Measurements from ENCODE around the gene GIPC2. TPM values are rescaled to one million over a fixed set of nuclear protein-coding genes. Genes with fewer than 3 reads are reported as not detected.

GIPC2 gene
- total and polyA plus RNA-seq, 9 of the 15 experiments (the other 6 are each of a cell fraction or from before 2014, with no cell fraction given), result 0.01 to 0.05 (median 0.04) TPM; not detected in 3

DNA sequence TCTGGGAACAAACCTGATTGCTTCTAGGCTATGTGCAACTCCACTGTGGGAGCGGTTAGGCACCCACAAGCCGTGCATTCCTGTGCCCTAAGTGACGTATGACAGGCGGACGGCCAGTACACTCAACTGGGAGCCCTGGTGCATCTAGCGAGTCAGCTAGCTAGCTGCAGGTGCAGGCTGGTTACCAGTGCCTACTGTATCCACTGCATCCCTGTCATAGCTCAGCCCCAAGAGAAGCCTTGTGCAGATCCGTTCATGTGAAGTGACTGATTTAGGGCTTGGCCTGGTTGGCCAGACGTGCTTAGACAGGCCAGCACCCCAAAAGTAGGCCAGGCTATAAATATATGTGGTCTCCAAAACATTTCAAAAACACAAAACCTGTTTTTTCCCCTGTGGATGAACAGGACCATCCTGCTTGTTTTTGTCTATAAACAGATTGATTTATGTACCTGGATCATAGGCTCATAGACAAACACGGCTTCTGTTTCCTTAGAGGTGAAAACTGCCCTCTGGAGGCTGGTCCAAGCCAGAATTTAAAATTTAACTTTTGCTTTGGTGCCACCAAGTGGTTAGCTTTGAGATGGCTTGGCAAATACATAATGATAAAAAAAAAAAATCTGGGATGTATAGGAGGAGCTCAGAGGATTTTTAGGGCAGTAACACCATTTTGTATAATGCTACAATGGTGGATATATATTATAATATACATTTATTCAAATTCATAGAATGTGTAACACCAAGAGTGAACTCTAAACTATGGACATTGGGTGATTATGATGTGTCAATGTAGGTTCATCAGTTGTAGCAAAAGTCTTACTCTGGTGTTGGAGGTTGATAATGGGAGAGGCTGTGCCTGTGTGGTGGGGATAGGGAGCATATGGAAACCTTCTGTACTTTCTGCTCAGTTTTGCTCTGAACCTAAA, 68.5 kb downstream of the GIPC2 start (continued):
- no peak for TF ChIP-seq PBX2 (CRISPR knock-in tag; IDR thresholded peaks at IDR 0.05; ENCODE audit: low read depth)
- TF ChIP-seq PBX2 (tag; conservative IDR thresholded peaks at IDR 0.05; ENCODE audit: low read depth), result peak; percentile 91
- TF ChIP-seq FOSL1 (tag; conservative IDR thresholded peaks at IDR 0.05), result no peak
- TF ChIP-seq, protein P1, sequence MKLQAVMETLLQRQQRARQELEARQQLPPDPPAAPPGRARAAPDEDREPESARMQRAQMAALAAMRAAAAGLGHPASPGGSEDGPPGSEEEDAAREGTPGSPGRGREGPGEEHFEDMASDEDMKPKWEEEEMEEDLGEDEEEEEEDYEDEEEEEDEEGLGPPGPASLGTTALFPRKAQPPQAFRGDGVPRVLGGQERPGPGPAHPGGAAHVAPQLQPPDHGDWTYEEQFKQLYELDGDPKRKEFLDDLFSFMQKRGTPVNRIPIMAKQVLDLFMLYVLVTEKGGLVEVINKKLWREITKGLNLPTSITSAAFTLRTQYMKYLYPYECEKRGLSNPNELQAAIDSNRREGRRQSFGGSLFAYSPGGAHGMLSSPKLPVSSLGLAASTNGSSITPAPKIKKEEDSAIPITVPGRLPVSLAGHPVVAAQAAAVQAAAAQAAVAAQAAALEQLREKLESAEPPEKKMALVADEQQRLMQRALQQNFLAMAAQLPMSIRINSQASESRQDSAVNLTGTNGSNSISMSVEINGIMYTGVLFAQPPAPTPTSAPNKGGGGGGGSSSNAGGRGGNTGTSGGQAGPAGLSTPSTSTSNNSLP (IDR thresholded peaks at IDR 0.05; ENCODE audit: borderline replicate concordance, low read depth, low read length), result peak; percentile 68
- peak; percentile 95 for TF ChIP-seq REST (IDR thresholded peaks at IDR 0.05; ENCODE audit: borderline replicate concordance)
- no peak for TF ChIP-seq REST (CRISPR knock-in tag; IDR thresholded peaks at IDR 0.05; ENCODE audit: low read depth)
- TF ChIP-seq, protein P2, sequence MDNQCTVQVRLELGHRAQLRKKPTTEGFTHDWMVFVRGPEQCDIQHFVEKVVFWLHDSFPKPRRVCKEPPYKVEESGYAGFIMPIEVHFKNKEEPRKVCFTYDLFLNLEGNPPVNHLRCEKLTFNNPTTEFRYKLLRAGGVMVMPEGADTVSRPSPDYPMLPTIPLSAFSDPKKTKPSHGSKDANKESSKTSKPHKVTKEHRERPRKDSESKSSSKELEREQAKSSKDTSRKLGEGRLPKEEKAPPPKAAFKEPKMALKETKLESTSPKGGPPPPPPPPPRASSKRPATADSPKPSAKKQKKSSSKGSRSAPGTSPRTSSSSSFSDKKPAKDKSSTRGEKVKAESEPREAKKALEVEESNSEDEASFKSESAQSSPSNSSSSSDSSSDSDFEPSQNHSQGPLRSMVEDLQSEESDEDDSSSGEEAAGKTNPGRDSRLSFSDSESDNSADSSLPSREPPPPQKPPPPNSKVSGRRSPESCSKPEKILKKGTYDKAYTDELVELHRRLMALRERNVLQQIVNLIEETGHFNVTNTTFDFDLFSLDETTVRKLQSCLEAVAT (IDR thresholded peaks at IDR 0.05), result peak in 1 of 2 experiments; percentile 67; a peak in 1 of 4 replicates
- TF ChIP-seq CC2D1A (IDR thresholded peaks at IDR 0.05), result peak; percentile 81
- TF ChIP-seq STAT5B (CRISPR knock-in tag; IDR thresholded peaks at IDR 0.05), result no peak
- no peak for TF ChIP-seq MCM5 (IDR thresholded peaks at IDR 0.05; ENCODE audit: low read depth)
- peak; percentile 39; the same call in 1 of the 2 replicates for TF ChIP-seq JUND (IDR thresholded peaks at IDR 0.05; ENCODE audit: borderline replicate concordance, low read depth, low read length)
- TF ChIP-seq JUND (tag; IDR thresholded peaks at IDR 0.05; ENCODE audit: borderline replicate concordance, low read depth, low read length), result no peak
- TF ChIP-seq STAG1 (CRISPR knock-in tag; IDR thresholded peaks at IDR 0.05; ENCODE audit: borderline replicate concordance), result peak; percentile 54; the same call in 1 of the 2 replicates

Measured in K562 (cell line).